NCI-H2107 treated with DMSO at 0.1 percent for 48 hours (cell line): ENCODE measurements around the gene TRPM3.
A peak's percentile ranks its signal among the peaks of the same experiment; 100 is the strongest.
"Not testable (repeated sequence)": the region's sequence is repeated elsewhere in the genome, so short reads cannot be mapped to it uniquely, and the experiment has no call there.

Experiments
- DNase-seq: peaks from one replicate; lab custom pipeline; 2025; ENCODE audit not compliant: unreplicated experiment; lab: John Stamatoyannopoulos, UW

The TRPM3 gene

GRCh38 chr9:70678153-70678552, 443.3 kb downstream of the TRPM3 start:
- no peak for DNase-seq

- DNase-seq = no peak
Measured at GRCh38 chr9:70677055-70677735, 444.2 kb downstream of the TRPM3 start.

DNA sequence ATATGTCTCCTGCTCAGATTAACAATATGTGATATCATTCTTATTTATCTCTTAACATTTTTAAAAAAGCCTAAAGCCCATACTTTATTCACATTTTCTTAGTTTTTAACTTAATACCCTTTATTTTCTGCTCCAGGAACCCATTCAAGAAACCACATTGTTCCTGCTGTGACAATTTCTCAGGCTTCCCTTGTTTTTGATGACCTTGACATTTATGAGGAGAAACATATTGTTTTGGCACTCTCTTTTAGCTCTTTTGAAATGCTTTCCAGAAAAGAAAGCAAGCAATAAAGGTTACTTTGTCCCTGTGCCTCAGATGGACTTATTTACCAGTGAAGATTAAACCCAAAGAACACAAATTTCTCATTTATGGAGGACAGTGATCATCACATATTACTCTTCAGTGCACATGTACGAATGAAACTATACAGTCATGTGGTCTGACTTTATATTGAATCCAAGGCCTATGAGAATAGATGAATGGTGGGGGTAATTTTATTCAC, 445.5 kb downstream of the TRPM3 start:
- no peak for DNase-seq

DNA sequence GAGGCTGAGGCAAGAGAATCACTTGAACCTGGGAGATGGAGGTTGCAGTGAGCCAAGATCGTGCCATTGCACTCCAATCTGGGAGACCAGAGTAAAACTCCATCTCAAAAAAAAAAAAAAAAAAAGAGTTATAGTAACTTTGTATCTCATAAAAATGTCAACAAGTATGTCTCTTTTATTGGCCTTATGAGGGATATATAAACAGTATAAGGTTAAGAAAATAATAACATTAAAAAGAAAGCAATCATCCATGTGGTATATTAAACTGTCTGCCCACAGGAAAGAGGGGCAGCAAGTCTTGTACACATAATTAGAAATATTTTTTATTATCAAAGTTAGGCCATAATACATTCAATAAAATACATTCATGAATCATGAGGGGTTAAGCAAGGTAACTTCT, 447.6 kb downstream of the TRPM3 start:
- DNase-seq = no peak

GRCh38 chr9:70672161-70672649, 449.2 kb downstream of the TRPM3 start:
- no peak for DNase-seq

DNA sequence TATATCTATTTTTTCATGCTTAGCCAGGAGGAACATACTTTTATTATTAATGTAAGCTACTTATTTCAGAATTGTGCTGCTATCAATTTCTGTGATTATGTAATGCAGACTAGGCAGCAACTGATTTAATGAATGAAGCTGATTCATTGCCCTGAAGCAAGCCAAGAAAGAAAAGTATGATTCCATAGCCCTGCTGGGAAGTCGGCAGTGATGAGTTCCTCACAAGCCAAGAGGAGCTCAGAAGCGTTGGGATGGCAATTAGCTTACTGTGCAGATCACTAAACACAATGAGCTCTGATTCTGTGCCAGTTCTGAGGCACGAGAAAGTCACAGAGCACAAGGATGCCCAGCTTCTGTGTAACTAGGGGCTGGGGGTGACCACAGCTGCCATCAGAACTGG, 452.7 kb downstream of the TRPM3 start:
- no peak for DNase-seq

DNA sequence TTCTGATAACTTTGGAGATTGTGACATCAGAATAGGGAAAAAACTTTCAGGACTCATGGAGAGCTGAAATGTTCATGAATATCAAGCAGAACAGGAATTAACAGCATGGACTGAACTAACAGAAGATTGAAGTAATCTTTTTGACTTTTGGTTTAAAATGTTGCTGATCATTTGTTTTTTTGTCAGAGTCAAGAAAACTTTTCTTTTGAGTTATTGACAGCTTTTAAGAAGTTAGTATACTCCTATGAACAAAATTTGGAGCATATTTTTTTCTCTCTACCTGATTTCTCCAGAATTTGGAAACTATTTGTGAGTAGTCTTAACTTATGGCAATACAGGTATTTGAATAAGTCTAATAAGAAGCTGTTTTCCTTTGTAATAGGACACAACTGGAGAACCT, 462.7 kb downstream of the TRPM3 start:
- no peak for DNase-seq

GRCh38 chr9:70656281-70656680, 465.1 kb downstream of the TRPM3 start:
- DNase-seq = no peak

GRCh38 chr9:70654144-70654543, 467.3 kb downstream of the TRPM3 start:
- no peak for DNase-seq

- not testable (repeated sequence) for DNase-seq
Measured at GRCh38 chr9:70644627-70645026, 476.8 kb downstream of the TRPM3 start.

GRCh38 chr9:70642341-70642740, 479.1 kb downstream of the TRPM3 start:
- DNase-seq = no peak

GRCh38 chr9:70641631-70642030, 479.8 kb downstream of the TRPM3 start:
- no peak for DNase-seq

GRCh38 chr9:70641031-70641430, 480.4 kb downstream of the TRPM3 start:
- DNase-seq = no peak

DNA sequence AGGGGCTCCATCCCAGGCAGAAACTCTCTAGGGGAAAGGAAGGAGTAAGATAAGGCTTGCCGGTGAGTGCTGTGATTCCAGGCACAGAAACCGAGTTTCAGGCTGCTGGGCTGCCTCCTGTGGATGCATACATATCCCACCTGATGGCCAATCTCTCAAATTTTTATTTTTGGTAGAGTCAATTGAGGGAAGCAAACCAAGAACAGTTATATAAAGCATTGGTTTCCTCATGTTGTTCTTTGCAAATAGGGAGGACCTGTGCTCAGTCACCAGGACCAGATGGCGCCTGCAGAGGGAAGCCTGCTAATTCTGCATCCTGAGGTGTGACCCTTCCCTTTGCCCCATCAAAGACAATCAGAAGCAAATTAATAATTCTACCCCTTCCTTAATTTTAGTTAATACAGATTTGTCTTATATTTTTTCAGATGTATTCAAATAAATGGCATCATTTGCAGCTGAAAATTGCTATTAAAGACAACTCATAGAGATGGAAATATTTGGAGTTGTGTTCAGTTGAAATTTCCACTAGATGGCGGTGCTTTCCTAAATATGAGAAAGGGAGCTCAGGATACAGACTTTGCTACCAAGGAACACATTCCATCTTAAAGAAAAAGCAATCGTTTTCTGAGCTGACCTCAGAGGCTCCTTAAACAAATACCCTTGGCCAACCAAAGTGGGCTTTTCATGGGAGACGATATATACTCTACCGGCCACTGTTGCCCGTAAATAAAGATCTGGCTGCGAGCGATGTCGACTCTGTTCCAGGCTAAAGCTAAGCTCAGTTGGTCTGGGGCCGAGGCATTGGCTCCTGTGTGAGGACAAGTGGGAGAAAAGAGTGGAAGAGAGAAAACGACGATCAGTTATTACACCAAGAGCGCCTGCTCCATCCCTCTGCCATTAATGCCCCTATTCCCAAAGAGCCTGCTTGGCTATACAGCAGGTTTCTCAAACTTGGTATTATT, 481.3 kb downstream of the TRPM3 start:
- DNase-seq = peak; percentile 53

DNA sequence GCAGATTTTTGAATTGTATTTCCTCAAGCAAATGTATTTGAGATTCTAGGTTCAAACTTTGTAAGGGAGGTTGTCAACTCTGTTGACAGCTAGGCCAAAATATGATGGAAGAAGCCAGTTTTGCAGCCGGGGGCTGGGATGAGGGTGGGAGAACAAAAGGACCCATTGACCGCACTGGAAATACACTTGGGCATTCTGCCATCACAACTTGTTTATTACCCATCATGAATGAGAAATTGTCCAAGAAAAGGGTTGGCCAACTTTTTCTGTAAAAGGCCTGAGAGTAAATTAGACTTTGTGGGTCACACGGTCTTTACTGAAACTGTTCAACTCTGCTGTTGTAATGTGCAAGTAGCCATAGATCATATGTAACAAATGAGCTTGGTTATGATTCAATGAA, 485.6 kb downstream of the TRPM3 start:
- DNase-seq = no peak

- DNase-seq = no peak
Measured at GRCh38 chr9:70634696-70635095, 486.7 kb downstream of the TRPM3 start.

DNA sequence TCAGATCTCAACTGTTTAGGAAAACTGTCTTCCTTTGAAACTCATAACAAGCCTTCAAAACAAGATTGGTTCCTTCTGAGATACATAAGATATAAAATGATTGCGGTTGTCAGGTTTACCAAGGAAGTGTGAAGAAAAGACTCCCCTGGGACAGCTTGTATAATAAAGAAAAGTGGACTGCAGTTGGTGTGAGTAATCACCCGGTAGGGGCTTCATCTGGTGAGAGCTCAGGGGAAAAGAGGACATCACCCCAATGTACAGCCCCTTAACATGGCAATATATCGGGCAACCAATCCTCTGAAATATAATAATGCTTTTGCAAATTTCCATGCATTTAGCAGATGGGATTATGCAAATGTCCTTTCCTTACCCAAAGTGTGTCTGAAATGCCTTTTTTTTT, 490.4 kb downstream of the TRPM3 start:
- DNase-seq = no peak

GRCh38 chr9:70629080-70629685, 492.2 kb downstream of the TRPM3 start:
- DNase-seq = not testable (repeated sequence)

DNA sequence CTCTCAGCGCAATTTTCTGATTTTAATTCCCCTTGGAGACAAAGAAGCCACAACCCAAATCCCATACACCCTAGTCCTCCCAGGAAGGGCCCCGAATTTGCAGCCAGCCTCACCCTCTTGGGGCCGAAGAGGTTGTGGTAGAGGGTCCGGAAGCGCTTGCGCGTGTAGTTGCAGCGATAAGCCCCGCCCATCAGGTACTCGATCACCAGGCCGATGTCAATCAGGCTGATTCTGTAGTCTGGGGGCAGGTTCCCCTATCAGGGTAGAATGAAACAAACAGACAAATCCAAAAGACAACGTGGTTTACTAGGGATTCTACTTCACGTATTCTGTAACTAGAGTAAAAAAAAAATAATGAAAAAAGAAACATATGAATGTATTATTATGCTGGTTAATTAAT, 496.3 kb downstream of the TRPM3 start:
- no peak for DNase-seq

DNA sequence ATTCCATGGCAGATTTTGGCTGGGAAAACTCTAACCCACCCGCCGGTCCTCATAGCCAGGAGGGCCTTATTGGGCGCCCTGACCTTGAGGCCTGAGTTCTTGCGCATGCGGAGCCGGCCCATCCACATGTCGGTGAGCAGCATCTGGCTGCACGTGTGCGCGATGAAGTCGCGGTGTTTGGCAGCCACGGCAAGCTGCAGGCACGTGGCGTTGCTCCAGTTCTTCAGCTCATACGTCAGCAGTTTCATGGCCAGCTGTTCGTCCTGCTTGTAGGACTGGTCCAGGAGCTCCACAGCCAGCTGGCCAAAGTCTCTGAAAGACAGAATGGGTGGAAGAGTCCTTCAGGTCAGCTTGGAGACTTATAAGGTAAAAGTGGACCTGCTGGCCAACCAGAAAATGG, 502.6 kb downstream of the TRPM3 start:
- no peak for DNase-seq

DNA sequence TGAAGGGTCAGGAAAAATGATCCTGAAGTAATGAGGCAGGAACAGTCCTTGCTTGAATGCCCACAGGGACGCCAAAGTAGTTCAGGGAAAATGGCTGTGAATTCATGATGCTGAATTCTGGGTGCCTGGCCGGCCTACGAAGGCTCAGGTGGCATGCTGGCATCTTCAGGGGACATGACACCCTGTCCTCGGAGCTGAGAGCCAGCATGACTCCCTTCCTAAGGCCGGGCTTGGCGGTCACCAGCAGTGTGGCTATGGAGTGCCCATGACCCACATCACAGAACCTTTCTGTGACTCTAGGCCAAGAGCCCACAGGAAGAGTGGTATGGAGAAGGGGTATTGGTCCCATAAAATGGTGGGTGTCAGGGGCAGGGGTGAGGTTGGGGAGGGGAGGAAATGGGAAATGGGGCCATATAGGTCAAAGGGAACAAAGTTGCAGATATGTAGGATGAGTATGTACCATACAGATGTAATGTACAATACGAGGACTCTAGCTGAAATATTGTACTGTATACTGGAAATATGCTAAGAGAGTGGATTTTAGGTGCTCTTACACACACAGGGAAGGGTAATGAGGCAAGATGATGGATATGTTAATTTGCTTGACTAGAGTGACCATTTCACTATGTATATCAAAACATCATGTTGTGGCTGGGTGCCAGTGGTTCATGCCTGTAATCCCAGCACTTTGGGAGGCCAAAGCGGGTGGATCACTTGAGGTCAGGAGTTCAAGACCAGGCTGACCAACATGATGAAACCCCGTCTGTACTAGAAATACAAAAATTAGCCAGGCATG, 504.2 kb downstream of the TRPM3 start:
- no peak for DNase-seq
